A673 (cell line): ENCODE data around the gene GPBP1L1. TPM values are rescaled to one million over a fixed set of nuclear protein-coding genes. Genes with fewer than 3 reads are reported as not detected.

Source experiments
- BruUV-seq: library from RNA; stranded (reverse); fragments of 400-500 nt; replicated peaks from 2 replicates; lab custom pipeline; 2021; lab: Mats Ljungman, UMichigan
- CTCF ChIA-PET: fragments of 300-600 bp; sonication (Branson Sonifier 250); formaldehyde crosslinking; loops from one replicate; lab custom pipeline; 2022; ENCODE audit warnings: antibody characterized with exemption; lab: Charles Lee
- POLR2A ChIA-PET: fragments of 300-600 bp; sonication (Branson Sonifier 250); formaldehyde crosslinking; loops from one replicate; lab custom pipeline; 2022; ENCODE audit warnings: antibody characterized with exemption; ENCODE audit not compliant: low non-redundant PET; lab: Charles Lee
- DNase-seq: peaks from one replicate; pipeline ENCODE4 v3.0.0-alpha.2; 2015; ENCODE audit warnings: low spot score
- H3K27ac ChIP-seq: fragments of 200-600 bp; sonication (generic); 2 replicates; pipeline ENCODE4 v1.5.1; 2016; ENCODE audit warnings: mixed run types, low read depth, mild to moderate bottlenecking, mixed read lengths, antibody characterized with exemption, low read length; ENCODE audit not compliant: poor library complexity, severe bottlenecking
- H3K27me3 ChIP-seq: fragments of 200-600 bp; sonication (generic); replicated peaks from 2 replicates; pipeline ENCODE4 v1.6.1; 2017; ENCODE audit warnings: mixed run types, low read depth, mild to moderate bottlenecking, mixed read lengths, antibody characterized with exemption, low read length; ENCODE audit not compliant: insufficient read depth, poor library complexity
- H3K36me3 ChIP-seq: fragments of 200-600 bp; sonication (generic); 2 replicates; pipeline ENCODE4 v1.6.1; 2016; ENCODE audit warnings: mixed run types, mild to moderate bottlenecking, mixed read lengths, antibody characterized with exemption, low read length; ENCODE audit not compliant: insufficient read depth, poor library complexity, severe bottlenecking
- H3K4me1 ChIP-seq: fragments of 200-600 bp; sonication (generic); 2 replicates; pipeline ENCODE4 v1.6.1; 2017; ENCODE audit warnings: mixed run types, mild to moderate bottlenecking, mixed read lengths, antibody characterized with exemption, low read length; ENCODE audit not compliant: insufficient read depth, poor library complexity, severe bottlenecking
- H3K4me3 ChIP-seq: fragments of 200-600 bp; sonication (generic); 2 replicates; pipeline ENCODE4 v1.5.1; 2016; ENCODE audit warnings: low read depth, mixed run types, mild to moderate bottlenecking, mixed read lengths, low read length; ENCODE audit not compliant: poor library complexity, severe bottlenecking
- H3K9me3 ChIP-seq: fragments of 200-600 bp; sonication (generic); 2 replicates; pipeline ENCODE4 v1.6.1; 2016; ENCODE audit warnings: mixed run types, low read depth, mild to moderate bottlenecking, mixed read lengths, antibody characterized with exemption, low read length; ENCODE audit not compliant: poor library complexity, severe bottlenecking
- EZH2 ChIP-seq: fragments of 200-600 bp; sonication (generic); IDR thresholded peaks from 2 replicates; pipeline ENCODE4 v1.6.1; 2017; ENCODE audit warnings: borderline replicate concordance, low read depth, mild to moderate bottlenecking, mixed read lengths, antibody characterized with exemption, low read length; ENCODE audit not compliant: poor library complexity, severe bottlenecking
- intact Hi-C: fragments of 100-400 bp; cut with micrococcal nuclease; formaldehyde crosslinking; loops from one replicate; pipeline ENCODE4 v1.10.0; 2022; ENCODE audit not compliant: unreplicated experiment
- total RNA-seq: library from RNA; stranded (reverse); gene quantifications from 2 replicates; pipeline ENCODE4 v1.2.3, GENCODE V29; 2021
- TF ChIP-seq, protein P1 (sequence below): fragments of 300-800, 200-600 bp; sonication (generic); conservative IDR thresholded peaks from 2 replicates; pipeline ENCODE4 v1.5.1; 2017; ENCODE audit warnings: low read depth, mild to moderate bottlenecking, antibody characterized with exemption, low read length, moderate library complexity, mixed read lengths

GPBP1L1 gene
- total RNA-seq, 1 experiment from 2014 or later = 99.0 TPM

DNA sequence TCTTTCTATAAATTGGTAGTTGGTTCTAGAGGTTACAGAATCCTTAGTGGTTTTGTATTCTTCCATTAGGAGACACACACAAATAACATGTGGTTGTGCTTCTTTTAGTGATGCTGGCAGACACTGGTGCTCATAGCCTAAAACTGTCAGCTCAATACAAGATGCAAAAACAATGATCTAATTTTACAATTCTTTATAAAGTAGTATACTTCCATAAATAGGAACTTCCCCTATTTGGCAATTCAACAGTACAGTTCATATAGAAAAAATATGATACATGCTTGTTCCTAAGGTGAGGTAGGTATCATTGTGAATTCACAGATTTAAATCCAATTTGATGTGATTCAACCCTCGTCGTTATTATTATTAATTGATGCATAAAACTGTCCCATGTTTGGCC is 41.7 kb downstream of the GPBP1L1 start:
- intact Hi-C loops = no loop called here

DNA sequence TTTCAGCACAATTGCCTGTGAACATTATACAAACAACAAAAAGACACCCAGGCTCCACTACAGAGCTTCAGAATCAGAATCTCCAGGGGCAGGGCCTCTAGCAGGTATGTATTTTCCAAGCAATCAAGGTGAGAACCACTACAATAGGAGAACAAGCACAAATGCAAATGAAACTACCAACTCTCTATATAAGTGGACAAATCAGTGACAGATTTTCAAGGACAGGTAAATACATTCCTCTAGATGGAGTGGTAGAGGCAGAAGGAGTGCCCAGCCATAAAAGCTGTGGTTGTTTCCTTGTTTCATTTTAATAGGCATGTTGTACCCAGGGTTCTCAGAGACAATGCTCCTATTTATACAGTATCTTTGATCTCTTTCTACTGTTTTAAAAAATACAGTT is 42.4 kb downstream of the GPBP1L1 start:
- intact Hi-C loops = no loop called here
- no peak overlapping the region for H3K27ac ChIP-seq
- TF ChIP-seq, protein P1, sequence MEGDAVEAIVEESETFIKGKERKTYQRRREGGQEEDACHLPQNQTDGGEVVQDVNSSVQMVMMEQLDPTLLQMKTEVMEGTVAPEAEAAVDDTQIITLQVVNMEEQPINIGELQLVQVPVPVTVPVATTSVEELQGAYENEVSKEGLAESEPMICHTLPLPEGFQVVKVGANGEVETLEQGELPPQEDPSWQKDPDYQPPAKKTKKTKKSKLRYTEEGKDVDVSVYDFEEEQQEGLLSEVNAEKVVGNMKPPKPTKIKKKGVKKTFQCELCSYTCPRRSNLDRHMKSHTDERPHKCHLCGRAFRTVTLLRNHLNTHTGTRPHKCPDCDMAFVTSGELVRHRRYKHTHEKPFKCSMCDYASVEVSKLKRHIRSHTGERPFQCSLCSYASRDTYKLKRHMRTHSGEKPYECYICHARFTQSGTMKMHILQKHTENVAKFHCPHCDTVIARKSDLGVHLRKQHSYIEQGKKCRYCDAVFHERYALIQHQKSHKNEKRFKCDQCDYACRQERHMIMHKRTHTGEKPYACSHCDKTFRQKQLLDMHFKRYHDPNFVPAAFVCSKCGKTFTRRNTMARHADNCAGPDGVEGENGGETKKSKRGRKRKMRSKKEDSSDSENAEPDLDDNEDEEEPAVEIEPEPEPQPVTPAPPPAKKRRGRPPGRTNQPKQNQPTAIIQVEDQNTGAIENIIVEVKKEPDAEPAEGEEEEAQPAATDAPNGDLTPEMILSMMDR = no peak
- no peak for TF ChIP-seq EZH2
- ChIA-PET CTCF (no interaction called here), POLR2A (no interaction called here)
- H3K4me3 ChIP-seq = no peak overlapping the region
- no peaks in the 10 kb centered on the region for H3K9me3 ChIP-seq
- no peak for DNase-seq
- peaks cover 43% of the 10 kb centered on the region for H3K36me3 ChIP-seq
- BruUV-seq = no TSS peak
- H3K4me1 ChIP-seq = no peaks in the 10 kb centered on the region
- H3K27me3 ChIP-seq = no peaks in the 10 kb centered on the region

More for the DNA sequence above, 41.7 kb downstream of the GPBP1L1 start:
- H3K9me3 ChIP-seq = no peaks in the 10 kb centered on the region
- H3K4me1 ChIP-seq = no peaks in the 10 kb centered on the region
- H3K4me3 ChIP-seq = no peak overlapping the region
- BruUV-seq = no TSS peak
- ChIA-PET POLR2A (no interaction called here), CTCF (no interaction called here)
- no peaks in the 10 kb centered on the region for H3K27me3 ChIP-seq
- no peak for TF ChIP-seq EZH2
- TF ChIP-seq, protein P1 = no peak
- H3K36me3 ChIP-seq = peaks cover 43% of the 10 kb centered on the region
- no peak overlapping the region for H3K27ac ChIP-seq
- DNase-seq = no peak

DNA sequence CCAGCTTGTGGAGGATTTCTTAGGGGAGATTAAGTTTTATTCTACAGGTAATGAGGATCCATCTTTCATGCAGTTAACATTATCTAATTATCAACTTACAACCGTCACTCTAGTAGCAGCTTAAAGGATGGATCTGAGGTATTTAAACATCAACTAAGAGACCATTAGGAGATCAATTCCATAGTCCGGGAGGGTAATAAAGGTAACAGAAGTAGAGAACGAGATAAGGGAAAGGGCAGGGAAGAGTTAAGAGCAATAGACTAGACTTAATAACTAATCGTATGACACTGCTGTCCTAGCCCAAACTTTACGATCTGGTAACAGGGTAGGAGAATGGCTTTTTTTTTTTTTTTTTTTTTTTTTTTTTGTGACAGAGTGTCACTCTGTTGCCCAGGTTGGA is 43.0 kb downstream of the GPBP1L1 start:
- intact Hi-C loops = no loop called here
- peaks cover 48% of the 10 kb centered on the region for H3K36me3 ChIP-seq
- no peaks in the 10 kb centered on the region for H3K27me3 ChIP-seq
- ChIA-PET CTCF (no interaction called here), POLR2A (no interaction called here)
- H3K9me3 ChIP-seq = no peaks in the 10 kb centered on the region
- no TSS peak for BruUV-seq
- TF ChIP-seq EZH2 = no peak
- TF ChIP-seq, protein P1 = no peak
- no peak overlapping the region for H3K4me3 ChIP-seq
- no peak overlapping the region for H3K27ac ChIP-seq
- DNase-seq = no peak
- H3K4me1 ChIP-seq = no peaks in the 10 kb centered on the region
